Trophoblast cell (in vitro differentiated cells and primary cell): Measurements from ENCODE around the gene MRPS22.

Experiments
- DNase-seq, 2 donors: peaks; one replicate each; pipeline ENCODE4 v3.0.0-alpha.2; 2016
- H2AFZ ChIP-seq: 2 replicates; pipeline ENCODE4 v1.6.1; 2013; ENCODE audit warnings: low read length, moderate library complexity, mild to moderate bottlenecking; ENCODE audit not compliant: insufficient read depth, poor library complexity
- H2AK5ac ChIP-seq: 2 replicates; pipeline ENCODE4 v1.6.1; 2013; ENCODE audit warnings: mild to moderate bottlenecking, low read length
- H2BK120ac ChIP-seq: 2 replicates; pipeline ENCODE4 v1.6.1; 2013; ENCODE audit warnings: low read length, mild to moderate bottlenecking, moderate library complexity; ENCODE audit not compliant: insufficient read depth, poor library complexity
- H2BK12ac ChIP-seq: 2 replicates; pipeline ENCODE4 v1.6.1; 2013; ENCODE audit warnings: mild to moderate bottlenecking, low read length, moderate library complexity
- H2BK5ac ChIP-seq: 2 replicates; pipeline ENCODE4 v1.6.1; 2013; ENCODE audit warnings: low read length, low read depth, moderate library complexity, mild to moderate bottlenecking; ENCODE audit not compliant: poor library complexity
- H3K14ac ChIP-seq: 2 replicates; pipeline ENCODE4 v1.6.1; 2013; ENCODE audit warnings: mild to moderate bottlenecking, low read length
- H3K18ac ChIP-seq: 2 replicates; pipeline ENCODE4 v1.6.1; 2013; ENCODE audit warnings: mild to moderate bottlenecking, low read length
- H3K23ac ChIP-seq: 2 replicates; pipeline ENCODE4 v1.6.1; 2013; ENCODE audit warnings: low read length
- H3K27ac ChIP-seq: 2 replicates; pipeline ENCODE4 v1.5.1; 2013; ENCODE audit warnings: low read depth, mild to moderate bottlenecking, inconsistent platforms, low read length, moderate library complexity
- H3K27me3 ChIP-seq: 2 replicates; pipeline ENCODE4 v1.6.1; 2013; ENCODE audit warnings: inconsistent platforms, mild to moderate bottlenecking, low read length, moderate library complexity; ENCODE audit not compliant: insufficient read depth
- H3K36me3 ChIP-seq, 2 experiments: 1 replicate in 1 of 2; 2 replicates in 1 of 2; pipeline ENCODE4 v1.6.1; 2013; ENCODE audit warnings: low read length in 2 of 2, mild to moderate bottlenecking in 2 of 2, moderate library complexity in 1 of 2; ENCODE audit not compliant: insufficient read depth in 2 of 2, control insufficient read depth in 1 of 2
- H3K4ac ChIP-seq: 2 replicates; pipeline ENCODE4 v1.6.1; 2013; ENCODE audit warnings: low read depth, mild to moderate bottlenecking, low read length, moderate library complexity
- H3K4me1 ChIP-seq, 2 experiments: 1 replicate in 1 of 2; 2 replicates in 1 of 2; pipeline ENCODE4 v1.6.1; 2013; ENCODE audit warnings: low read length in 2 of 2, mild to moderate bottlenecking in 2 of 2, moderate library complexity in 1 of 2; ENCODE audit not compliant: insufficient read depth in 2 of 2, control insufficient read depth in 1 of 2
- H3K4me2 ChIP-seq: 2 replicates; pipeline ENCODE4 v1.6.1; 2013; ENCODE audit warnings: inconsistent platforms, mild to moderate bottlenecking, low read length, moderate library complexity
- H3K4me3 ChIP-seq: 2 replicates; pipeline ENCODE4 v1.5.1; 2013; ENCODE audit warnings: mild to moderate bottlenecking, low read depth, low read length, inconsistent platforms
- H3K79me1 ChIP-seq: one replicate; pipeline ENCODE4 v1.6.1; 2013; ENCODE audit warnings: low read length
- H3K79me2 ChIP-seq: 2 replicates; pipeline ENCODE4 v1.6.1; 2013; ENCODE audit warnings: low read length, mild to moderate bottlenecking; ENCODE audit not compliant: control insufficient read depth, insufficient read depth, poor library complexity
- H3K9ac ChIP-seq: 2 replicates; pipeline ENCODE4 v1.6.1; 2013; ENCODE audit warnings: mild to moderate bottlenecking, low read length
- H3K9me3 ChIP-seq: 2 replicates; pipeline ENCODE4 v1.6.1; 2013; ENCODE audit warnings: low read depth, mild to moderate bottlenecking, control low read depth, inconsistent platforms, low read length; ENCODE audit not compliant: insufficient read depth
- H4K12ac ChIP-seq: 2 replicates; pipeline ENCODE4 v1.6.1; 2013; ENCODE audit warnings: low read depth, mild to moderate bottlenecking, low read length, moderate library complexity
- H4K8ac ChIP-seq: 2 replicates; pipeline ENCODE4 v1.6.1; 2013; ENCODE audit warnings: low read depth, mild to moderate bottlenecking, low read length, moderate library complexity
- H4K91ac ChIP-seq: one replicate; pipeline ENCODE4 v1.6.1; 2013; ENCODE audit warnings: low read depth, mild to moderate bottlenecking, low read length, moderate library complexity
- WGBS: extraction: QIAGEN DNeasy Blood & Tissue Kit; methylation state at CpG from one replicate; pipeline ENCODE4 v1.1.7; 2013; ENCODE audit warnings: missing lambda C conversion rate; ENCODE audit not compliant: insufficient read length, insufficient coverage; ENCODE audit errors: extremely low coverage; 5-methylcytosine and 5-hydroxymethylcytosine counted together

MRPS22 gene

GRCh38 chr3:139342054-139342453 is 1.8 kb upstream of the MRPS22 start:
- Histone ChIP-seq H3K14ac (no peak overlapping the region), H3K4me1 (peaks cover 1 to 2% of the 10 kb centered on the region in 2 experiments), H2BK120ac (no peak overlapping the region), H2AK5ac (no peak overlapping the region), H4K12ac (no peak overlapping the region), H3K4ac (no peak overlapping the region), H3K27ac (no peak overlapping the region), H3K79me2 (peaks cover 6% of the 10 kb centered on the region), H3K23ac (no peak overlapping the region), H3K27me3 (no peaks in the 10 kb centered on the region), H2BK12ac (no peak overlapping the region), H3K36me3 (peaks cover under 1 to 1% of the 10 kb centered on the region in 2 experiments), H3K9ac (no peak overlapping the region), H3K79me1 (peaks cover 4% of the 10 kb centered on the region), H3K4me3 (no peak overlapping the region), H4K91ac (no peak overlapping the region), H2AFZ (no peak overlapping the region), H4K8ac (no peak overlapping the region), H3K18ac (no peak overlapping the region), H2BK5ac (no peak overlapping the region), H3K4me2 (no peak overlapping the region), H3K9me3 (no peaks in the 10 kb centered on the region)
- no peak for DNase-seq

DNA sequence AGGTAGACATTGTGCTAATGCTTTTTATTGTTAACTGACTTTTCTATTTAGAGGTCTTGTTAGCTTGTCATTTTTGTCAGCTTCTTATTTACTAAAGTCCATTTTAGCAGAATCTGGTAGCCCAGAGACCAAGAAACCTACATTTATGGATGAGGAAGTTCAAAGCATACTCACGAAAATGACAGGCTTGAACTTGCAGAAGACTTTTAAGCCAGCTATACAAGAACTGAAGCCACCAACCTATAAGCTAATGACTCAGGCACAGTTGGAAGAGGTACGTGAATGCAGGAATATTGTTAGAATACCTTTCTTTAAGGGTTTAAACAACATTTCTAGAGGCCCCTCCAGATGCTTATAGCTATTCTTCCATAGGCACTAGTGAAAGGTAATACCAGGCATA is 3.0 kb downstream of the MRPS22 start:
- Histone ChIP-seq H2AK5ac (no peak overlapping the region), H3K9me3 (no peaks in the 10 kb centered on the region), H3K4me1 (peaks cover 1 to 2% of the 10 kb centered on the region in 2 experiments), H2AFZ (no peak overlapping the region), H4K91ac (no peak overlapping the region), H3K36me3 (peaks cover 10 to 17% of the 10 kb centered on the region in 2 experiments), H3K18ac (no peak overlapping the region), H4K8ac (no peak overlapping the region), H2BK120ac (no peak overlapping the region), H3K79me2 (peaks cover 6% of the 10 kb centered on the region), H3K4ac (no peak overlapping the region), H3K79me1 (peaks cover 4% of the 10 kb centered on the region), H3K4me2 (no peak overlapping the region), H3K27me3 (no peaks in the 10 kb centered on the region), H2BK5ac (no peak overlapping the region), H4K12ac (no peak overlapping the region), H3K23ac (no peak overlapping the region), H3K27ac (no peak overlapping the region), H2BK12ac (no peak overlapping the region), H3K4me3 (no peak overlapping the region), H3K14ac (no peak overlapping the region), H3K9ac (no peak overlapping the region)
- no peak for DNase-seq
- WGBS = no CpG with 5 or more reads among the region's 2 CpGs

DNA sequence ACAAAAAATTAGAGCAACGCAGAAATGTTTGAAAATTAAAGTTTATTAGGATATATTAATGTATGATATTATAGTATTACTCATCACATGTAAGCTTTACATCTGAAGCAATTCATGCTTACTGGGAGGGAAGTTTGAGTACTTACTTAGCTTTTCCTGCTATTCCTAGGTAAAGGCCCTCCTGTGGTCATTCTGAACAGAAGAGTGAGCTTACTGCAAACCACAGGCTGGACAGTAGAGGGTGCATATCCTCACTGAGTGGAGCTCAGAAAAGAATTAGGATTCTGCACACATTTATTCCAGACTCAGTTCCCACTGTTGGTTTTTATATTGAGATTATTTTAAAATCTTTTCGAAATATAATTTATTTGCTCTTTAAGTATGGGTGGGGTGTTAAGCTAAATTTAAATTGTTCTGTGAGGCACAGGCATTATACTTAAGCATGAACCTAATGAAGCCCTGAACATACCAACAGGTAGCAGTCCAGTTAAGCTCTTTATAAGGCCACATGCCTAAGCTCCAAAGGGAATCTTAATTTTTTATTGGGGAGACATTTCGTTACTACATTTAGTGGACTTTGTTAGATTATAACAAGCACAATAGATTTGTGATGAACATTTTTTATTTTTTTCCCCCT is 10.2 kb downstream of the MRPS22 start:
- no peak overlapping the region for H2AFZ ChIP-seq
- no peak overlapping the region for H3K4me2 ChIP-seq
- H2BK120ac ChIP-seq = no peak overlapping the region
- no peak overlapping the region for H4K12ac ChIP-seq
- no peak overlapping the region for H3K4ac ChIP-seq
- no peaks in the 10 kb centered on the region for H3K79me2 ChIP-seq
- H3K9me3 ChIP-seq = no peaks in the 10 kb centered on the region
- H2BK12ac ChIP-seq = no peak overlapping the region
- no peak overlapping the region for H2AK5ac ChIP-seq
- no peak overlapping the region for H3K4me3 ChIP-seq
- no peak overlapping the region for H3K23ac ChIP-seq
- H3K4me1 ChIP-seq = no peaks in the 10 kb centered on the region
- WGBS = no CpG with 5 or more reads among the region's 3 CpGs
- no peak overlapping the region for H3K14ac ChIP-seq
- no peak overlapping the region for H4K8ac ChIP-seq
- peaks cover 17 to 39% of the 10 kb centered on the region in 2 experiments for H3K36me3 ChIP-seq
- no peak overlapping the region for H3K9ac ChIP-seq
- no peak overlapping the region for H2BK5ac ChIP-seq
- H3K18ac ChIP-seq = no peak overlapping the region
- no peaks in the 10 kb centered on the region for H3K27me3 ChIP-seq
- peak; percentile 14 to 55 for DNase-seq
- no peak overlapping the region for H4K91ac ChIP-seq
- no peaks in the 10 kb centered on the region for H3K79me1 ChIP-seq
- no peak overlapping the region for H3K27ac ChIP-seq

- Histone ChIP-seq H3K9me3 (no peaks in the 10 kb centered on the region), H3K4me2 (no peak overlapping the region), H2AK5ac (no peak overlapping the region), H4K12ac (no peak overlapping the region), H2BK12ac (no peak overlapping the region), H2BK5ac (no peak overlapping the region), H4K91ac (no peak overlapping the region), H3K79me2 (no peaks in the 10 kb centered on the region), H3K27me3 (no peaks in the 10 kb centered on the region), H3K36me3 (peaks cover 17 to 40% of the 10 kb centered on the region in 2 experiments), H3K27ac (no peak overlapping the region), H2BK120ac (no peak overlapping the region), H3K4ac (no peak overlapping the region), H4K8ac (no peak overlapping the region), H3K23ac (no peak overlapping the region), H3K4me1 (no peaks in the 10 kb centered on the region), H3K9ac (no peak overlapping the region), H3K14ac (no peak overlapping the region), H3K79me1 (no peaks in the 10 kb centered on the region), H3K4me3 (no peak overlapping the region), H3K18ac (no peak overlapping the region), H2AFZ (no peak overlapping the region)
- DNase-seq = no peak
- no CpG with 5 or more reads among the region's 4 CpGs for WGBS
These were observed 10.8 kb downstream of the MRPS22 start for GRCh38 chr3:139354661-139355060.
